OCI-LY7 (cell line): ENCODE results near the gene SEMA5A. TPM values are rescaled to one million over a fixed set of nuclear protein-coding genes. Genes with fewer than 3 reads are reported as not detected.

Experiments
- BruUV-seq: library from RNA; stranded (reverse); fragments of 400-500 nt; replicated peaks from 2 replicates; lab custom pipeline; 2021; lab: Mats Ljungman, UMichigan
- CTCF ChIA-PET: fragments of 300-600 bp; sonication (Branson Sonifier 250); formaldehyde crosslinking; loops from one replicate; lab custom pipeline; 2022; ENCODE audit warnings: antibody characterized with exemption; ENCODE audit not compliant: unreplicated experiment; lab: Charles Lee
- POLR2A ChIA-PET: fragments of 300-600 bp; sonication (Branson Sonifier 250); formaldehyde crosslinking; loops from one replicate; lab custom pipeline; 2022; ENCODE audit warnings: antibody characterized with exemption; lab: Charles Lee
- DNase-seq: peaks from one replicate; pipeline ENCODE4 v3.0.0-alpha.2; 2015; ENCODE audit warnings: low spot score
- H2AFZ ChIP-seq: fragments of 200-600 bp; sonication (generic), shearing (Covaris generic); 2 replicates; pipeline ENCODE4 v1.6.1; 2014; ENCODE audit warnings: mild to moderate bottlenecking, antibody characterized with exemption, low read length, moderate library complexity
- H3K27ac ChIP-seq: fragments of 200-600 bp; sonication (generic); 2 replicates; pipeline ENCODE4 v1.5.1; 2014; ENCODE audit warnings: mixed run types, low read depth, mild to moderate bottlenecking, moderate library complexity, low read length, inconsistent platforms; ENCODE audit not compliant: poor library complexity, severe bottlenecking
- H3K36me3 ChIP-seq: fragments of 200-600 bp; sonication (generic); 2 replicates; pipeline ENCODE4 v1.6.1; 2014; ENCODE audit warnings: mild to moderate bottlenecking, antibody characterized with exemption, low read length, moderate library complexity, mixed read lengths; ENCODE audit not compliant: insufficient read depth
- H3K4me1 ChIP-seq: fragments of 200-600 bp; sonication (generic); 2 replicates; pipeline ENCODE4 v1.5.1; 2014; ENCODE audit warnings: mild to moderate bottlenecking, low read length; ENCODE audit not compliant: insufficient read depth, poor library complexity, severe bottlenecking
- H3K4me2 ChIP-seq: fragments of 200-600 bp; sonication (generic); 2 replicates; pipeline ENCODE4 v1.6.1; 2014; ENCODE audit warnings: mild to moderate bottlenecking, low read length
- H3K4me3 ChIP-seq: fragments of 200-600 bp; sonication (generic); 2 replicates; pipeline ENCODE4 v1.5.1; 2014; ENCODE audit warnings: mild to moderate bottlenecking, low read depth, low read length; ENCODE audit not compliant: poor library complexity, severe bottlenecking
- H3K79me2 ChIP-seq: fragments of 200-600 bp; sonication (generic); 2 replicates; pipeline ENCODE4 v1.6.1; 2016; ENCODE audit warnings: low read depth, mild to moderate bottlenecking, low read length, moderate library complexity, mixed read lengths; ENCODE audit not compliant: insufficient read depth
- H3K9me2 ChIP-seq: fragments of 200-600 bp; sonication (generic); 2 replicates; pipeline ENCODE4 v1.6.1; 2016; ENCODE audit warnings: mild to moderate bottlenecking, low read length, mixed read lengths; ENCODE audit not compliant: insufficient read depth
- H3K9me3 ChIP-seq: fragments of 200-600 bp; sonication (generic); 2 replicates; pipeline ENCODE4 v1.6.1; 2014; ENCODE audit warnings: mild to moderate bottlenecking, mixed run types, low read length, mixed read lengths
- H4K20me1 ChIP-seq: fragments of 200-600 bp; sonication (generic); 2 replicates; pipeline ENCODE4 v1.6.1; 2014; ENCODE audit warnings: mild to moderate bottlenecking, antibody characterized with exemption, low read length, moderate library complexity, mixed read lengths; ENCODE audit not compliant: insufficient read depth
- CTCF ChIP-seq: fragments of 200-600 bp; sonication (generic); conservative IDR thresholded peaks from 2 replicates; pipeline ENCODE4 v1.5.1; 2014; ENCODE audit warnings: mild to moderate bottlenecking, antibody characterized with exemption, low read length, moderate library complexity, mixed read lengths
- EZH2phosphoT487 ChIP-seq: fragments of 200-600 bp; sonication (generic); IDR thresholded peaks from 2 replicates; pipeline ENCODE4 v1.6.1; 2018; ENCODE audit warnings: low read depth, borderline replicate concordance, mild to moderate bottlenecking, mixed run types, antibody characterized with exemption, low read length, moderate library complexity, mixed read lengths
- intact Hi-C: fragments of 100-400 bp; cut with micrococcal nuclease; formaldehyde crosslinking; loops from one replicate; pipeline ENCODE4 v1.10.0; 2022; ENCODE audit not compliant: unreplicated experiment
- total RNA-seq, 2 experiments: library from RNA; depleted of rRNA in 1 of 2; stranded (reverse); fragments of >200 nt in 1 of 2; shearing (Covaris generic) in 1 of 2; gene quantifications; 2 replicates each; pipeline ENCODE4 v1.2.3, GENCODE V29; 2014 to 2022

Gene SEMA5A
- total RNA-seq, 2 experiments from 2014 or later, result not detected

GRCh38 chr5:9187614-9188013 lies 358.3 kb downstream of the SEMA5A start:
- TF ChIP-seq CTCF (no peak), EZH2phosphoT487 (no peak)
- Histone ChIP-seq H3K4me3 (no peak overlapping the region), H4K20me1 (no peaks in the 10 kb centered on the region), H3K9me3 (no peaks in the 10 kb centered on the region), H3K27ac (no peak overlapping the region), H3K4me2 (no peak overlapping the region), H3K4me1 (no peaks in the 10 kb centered on the region), H3K9me2 (no peaks in the 10 kb centered on the region), H2AFZ (no peak overlapping the region), H3K79me2 (no peaks in the 10 kb centered on the region), H3K36me3 (no peaks in the 10 kb centered on the region)
- CTCF ChIA-PET, result no interaction called here
- POLR2A ChIA-PET, result no interaction called here
- BruUV-seq, result no TSS peak
- intact Hi-C loops, result no loop called here
- no peak for DNase-seq

- Histone ChIP-seq H3K9me2 (no peaks in the 10 kb centered on the region), H3K9me3 (no peaks in the 10 kb centered on the region), H3K4me2 (no peak overlapping the region), H3K4me1 (no peaks in the 10 kb centered on the region), H4K20me1 (no peaks in the 10 kb centered on the region), H3K36me3 (no peaks in the 10 kb centered on the region), H2AFZ (no peak overlapping the region), H3K79me2 (no peaks in the 10 kb centered on the region), H3K4me3 (no peak overlapping the region), H3K27ac (no peak overlapping the region)
- no peak for TF ChIP-seq EZH2phosphoT487
- no peak for TF ChIP-seq CTCF
- BruUV-seq, result no TSS peak
- no peak for DNase-seq
- intact Hi-C loops, result no loop called here
- POLR2A ChIA-PET, result no interaction called here
- CTCF ChIA-PET, result no interaction called here
Observed at GRCh38 chr5:9186069-9186468, 359.8 kb downstream of the SEMA5A start.

- no peak for TF ChIP-seq CTCF
- TF ChIP-seq EZH2phosphoT487, result no peak
- Histone ChIP-seq H4K20me1 (no peaks in the 10 kb centered on the region), H2AFZ (no peak overlapping the region), H3K4me1 (no peaks in the 10 kb centered on the region), H3K36me3 (no peaks in the 10 kb centered on the region), H3K4me2 (no peak overlapping the region), H3K9me3 (no peaks in the 10 kb centered on the region), H3K27ac (no peak overlapping the region), H3K4me3 (no peak overlapping the region), H3K79me2 (no peaks in the 10 kb centered on the region), H3K9me2 (no peaks in the 10 kb centered on the region)
- ChIA-PET POLR2A (interaction anchor here (0.8 kb wide), 2 partner anchors 22 to 930 kb away, joined by 3 read pairs; no protein-coding TSS in a partner anchor), CTCF (no interaction called here)
- no peak for DNase-seq
- BruUV-seq, result no TSS peak
- intact Hi-C loops, result no loop called here
Observed at GRCh38 chr5:9183992-9184391, 361.9 kb downstream of the SEMA5A start.
